ENCODE measurements around the gene FAAH2.
A peak's percentile ranks its signal among the peaks of the same experiment; 100 is the strongest.
"Not testable (repeated sequence)": the region's sequence is repeated elsewhere in the genome, so short reads cannot be mapped to it uniquely, and the experiment has no call there.

FAAH2 gene, protein sequence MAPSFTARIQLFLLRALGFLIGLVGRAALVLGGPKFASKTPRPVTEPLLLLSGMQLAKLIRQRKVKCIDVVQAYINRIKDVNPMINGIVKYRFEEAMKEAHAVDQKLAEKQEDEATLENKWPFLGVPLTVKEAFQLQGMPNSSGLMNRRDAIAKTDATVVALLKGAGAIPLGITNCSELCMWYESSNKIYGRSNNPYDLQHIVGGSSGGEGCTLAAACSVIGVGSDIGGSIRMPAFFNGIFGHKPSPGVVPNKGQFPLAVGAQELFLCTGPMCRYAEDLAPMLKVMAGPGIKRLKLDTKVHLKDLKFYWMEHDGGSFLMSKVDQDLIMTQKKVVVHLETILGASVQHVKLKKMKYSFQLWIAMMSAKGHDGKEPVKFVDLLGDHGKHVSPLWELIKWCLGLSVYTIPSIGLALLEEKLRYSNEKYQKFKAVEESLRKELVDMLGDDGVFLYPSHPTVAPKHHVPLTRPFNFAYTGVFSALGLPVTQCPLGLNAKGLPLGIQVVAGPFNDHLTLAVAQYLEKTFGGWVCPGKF

DNA sequence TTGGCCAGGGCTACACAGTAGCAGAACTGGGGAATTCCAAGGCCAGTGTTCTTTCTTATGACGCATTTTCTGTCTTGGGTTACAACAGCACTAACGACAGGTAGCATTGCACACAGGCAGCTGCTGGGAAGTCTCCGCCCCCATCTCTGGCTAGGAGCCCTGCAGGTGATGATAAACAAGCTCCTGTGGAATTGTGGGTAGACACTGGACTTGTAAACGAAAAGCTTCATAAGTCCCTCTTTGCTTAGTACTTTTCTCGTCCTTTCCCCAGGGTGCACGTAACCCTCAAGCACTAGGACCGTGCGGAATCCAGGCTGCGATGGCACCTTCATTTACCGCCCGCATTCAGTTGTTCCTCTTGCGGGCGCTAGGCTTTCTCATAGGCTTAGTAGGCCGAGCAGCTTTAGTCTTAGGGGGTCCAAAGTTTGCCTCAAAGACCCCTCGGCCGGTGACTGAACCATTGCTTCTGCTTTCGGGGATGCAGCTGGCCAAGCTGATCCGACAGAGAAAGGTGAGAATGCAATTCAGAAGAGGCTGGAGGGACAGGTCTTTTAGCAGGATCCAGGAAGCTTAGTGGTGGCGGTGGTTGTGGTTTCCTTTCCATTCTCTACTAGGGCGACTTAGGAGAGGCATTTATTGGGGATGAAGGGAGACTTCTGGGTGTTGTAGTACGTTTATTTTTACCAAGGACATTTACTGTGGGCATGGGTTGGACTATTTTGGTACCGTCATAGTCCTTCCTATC, at the start of gene FAAH2:
Gene FAAH2, plus strand, starts transcription at position 200 of the 745 bp plus-strand sequence. Its CDS starts 120 bp downstream, at position 320.
- H3K9me3 ChIP-seq (ENCODE audit: low read length) = no peaks in the 10 kb centered on the region
- no peaks in the 10 kb centered on the region for H3K4me1 ChIP-seq (ENCODE audit: insufficient read depth, low read length)
- H3K4me3 ChIP-seq (ENCODE audit: low read length) = peak within 1 kb of the TSS; percentile 56
- H2AFZ ChIP-seq (ENCODE audit: low read depth, low read length) = peak within 1 kb of the TSS; percentile 64
- no peaks in the 10 kb centered on the region for H3K36me3 ChIP-seq (ENCODE audit: insufficient read depth, low read length)
- H3K27me3 ChIP-seq (ENCODE audit: insufficient read depth, low read length) = no peaks in the 10 kb centered on the region

DNA sequence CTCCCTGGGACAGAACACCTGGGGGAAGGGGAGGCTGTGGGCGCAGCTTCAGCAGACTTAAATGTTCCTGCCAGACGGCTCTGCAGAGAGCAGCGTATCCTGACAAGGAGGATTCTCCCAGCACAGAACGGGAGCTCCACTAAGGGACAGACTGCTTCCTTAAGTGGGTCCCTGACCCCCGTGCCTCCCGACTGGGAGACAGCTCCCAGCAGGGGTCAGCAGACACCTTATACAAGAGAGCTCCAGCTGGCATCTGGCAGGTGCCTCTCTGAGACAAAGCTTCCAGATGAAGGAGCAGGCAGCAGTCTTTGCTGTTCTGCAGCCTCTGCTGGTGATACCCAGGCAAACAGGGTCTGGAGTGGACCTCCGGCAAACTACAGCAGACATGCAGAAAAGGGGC, 44.5 kb upstream of the FAAH2 start:
- H3K4me1 ChIP-seq (ENCODE audit: insufficient read depth, low read length) = no peaks in the 10 kb centered on the region
- no peak overlapping the region for H3K4me3 ChIP-seq (ENCODE audit: low read length)
- no peak overlapping the region for H2AFZ ChIP-seq (ENCODE audit: low read depth, low read length)
- peaks cover 2% of the 10 kb centered on the region for H3K9me3 ChIP-seq (ENCODE audit: low read length)
- H3K36me3 ChIP-seq (ENCODE audit: insufficient read depth, low read length) = no peaks in the 10 kb centered on the region
- H3K27me3 ChIP-seq (ENCODE audit: insufficient read depth, low read length) = no peaks in the 10 kb centered on the region

DNA sequence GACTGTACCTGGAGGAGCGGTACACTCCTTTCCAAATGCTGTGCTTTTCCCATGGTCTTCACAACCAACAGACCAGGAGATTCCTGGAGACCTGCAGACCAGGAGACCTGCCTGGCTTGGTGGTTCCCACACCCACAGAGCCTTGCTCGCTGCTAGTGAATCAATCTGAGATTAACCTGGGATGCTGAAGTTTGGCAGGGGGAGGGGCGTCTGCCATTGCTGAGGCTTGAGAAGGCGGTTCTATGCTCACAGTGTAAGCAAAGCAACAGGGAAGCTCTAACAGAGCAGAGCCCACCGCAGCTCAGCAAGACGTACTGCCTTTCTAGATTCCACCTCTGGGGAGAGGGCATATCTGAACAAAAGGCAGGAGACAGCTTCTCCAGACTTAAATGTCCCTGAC, 34.5 kb upstream of the FAAH2 start:
- Histone ChIP-seq H3K4me3 (ENCODE audit: low read length) (no peak overlapping the region), H2AFZ (ENCODE audit: low read depth, low read length) (no peak overlapping the region), H3K4me1 (ENCODE audit: insufficient read depth, low read length) (no peaks in the 10 kb centered on the region), H3K9me3 (ENCODE audit: low read length) (no peaks in the 10 kb centered on the region), H3K27me3 (ENCODE audit: insufficient read depth, low read length) (no peaks in the 10 kb centered on the region), H3K36me3 (ENCODE audit: insufficient read depth, low read length) (no peaks in the 10 kb centered on the region)

DNA sequence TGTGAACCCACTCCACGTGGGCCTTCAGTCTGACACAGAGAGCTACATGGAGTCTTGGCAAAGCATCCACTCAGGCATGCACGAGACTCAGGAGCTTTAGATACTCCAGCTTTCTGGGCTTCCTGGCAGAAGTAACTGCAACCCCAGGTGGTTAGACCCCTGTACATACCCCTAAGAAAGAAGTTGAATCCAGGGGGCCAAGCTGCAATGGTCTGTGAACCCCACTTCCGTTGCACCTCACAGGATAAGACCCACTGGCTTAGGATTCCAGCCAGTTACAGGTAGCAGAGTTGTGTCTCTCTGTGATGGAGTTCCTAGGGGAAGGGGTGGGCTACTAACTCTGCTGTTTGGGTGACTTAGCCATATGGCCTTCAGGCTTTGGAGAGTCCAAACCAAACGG, 21.4 kb upstream of the FAAH2 start:
- Histone ChIP-seq H3K4me3 (ENCODE audit: low read length) (no peak overlapping the region), H3K27me3 (ENCODE audit: insufficient read depth, low read length) (no peaks in the 10 kb centered on the region)

GRCh38 chrX:57266275-57266674, 20.2 kb upstream of the FAAH2 start:
- Histone ChIP-seq H3K4me3 (ENCODE audit: low read length) (no peak overlapping the region), H3K36me3 (ENCODE audit: insufficient read depth, low read length) (no peaks in the 10 kb centered on the region), H3K9me3 (ENCODE audit: low read length) (no peaks in the 10 kb centered on the region), H3K4me1 (ENCODE audit: insufficient read depth, low read length) (no peaks in the 10 kb centered on the region), H2AFZ (ENCODE audit: low read depth, low read length) (no peak overlapping the region), H3K27me3 (ENCODE audit: insufficient read depth, low read length) (no peaks in the 10 kb centered on the region)

More for the DNA sequence above, 21.4 kb upstream of the FAAH2 start:
- Histone ChIP-seq H3K36me3 (ENCODE audit: insufficient read depth, low read length) (no peaks in the 10 kb centered on the region), H3K4me1 (ENCODE audit: insufficient read depth, low read length) (no peaks in the 10 kb centered on the region), H2AFZ (ENCODE audit: low read depth, low read length) (no peak overlapping the region), H3K9me3 (ENCODE audit: low read length) (no peaks in the 10 kb centered on the region)

DNA sequence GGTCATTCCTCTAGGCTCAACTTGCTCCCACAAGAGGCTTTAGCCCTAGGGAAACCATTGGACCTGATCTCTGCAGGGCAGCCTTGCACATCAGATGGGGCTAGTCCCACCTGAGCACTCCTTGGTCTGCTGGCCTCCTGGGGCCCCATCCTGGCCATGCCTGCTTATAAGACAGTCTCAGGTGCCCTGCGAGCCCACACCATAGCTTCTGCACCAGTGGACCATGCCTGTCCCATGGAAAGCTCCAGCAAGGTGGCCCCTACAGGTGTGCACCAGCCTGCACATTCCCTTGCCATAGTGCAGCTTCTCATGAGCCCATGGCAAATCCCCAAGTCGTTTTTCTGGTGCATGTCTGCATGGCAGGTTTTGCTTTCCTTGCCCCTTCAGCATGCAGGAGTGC, 19.6 kb upstream of the FAAH2 start:
- Histone ChIP-seq H3K4me3 (ENCODE audit: low read length) (no peak overlapping the region), H3K4me1 (ENCODE audit: insufficient read depth, low read length) (no peaks in the 10 kb centered on the region), H3K27me3 (ENCODE audit: insufficient read depth, low read length) (no peaks in the 10 kb centered on the region), H3K9me3 (ENCODE audit: low read length) (no peaks in the 10 kb centered on the region), H3K36me3 (ENCODE audit: insufficient read depth, low read length) (no peaks in the 10 kb centered on the region), H2AFZ (ENCODE audit: low read depth, low read length) (no peak overlapping the region)

GRCh38 chrX:57267308-57267707, 19.2 kb upstream of the FAAH2 start:
- Histone ChIP-seq H3K9me3 (ENCODE audit: low read length) (no peaks in the 10 kb centered on the region), H3K4me1 (ENCODE audit: insufficient read depth, low read length) (no peaks in the 10 kb centered on the region), H2AFZ (ENCODE audit: low read depth, low read length) (no peak overlapping the region), H3K4me3 (ENCODE audit: low read length) (no peak overlapping the region), H3K27me3 (ENCODE audit: insufficient read depth, low read length) (no peaks in the 10 kb centered on the region), H3K36me3 (ENCODE audit: insufficient read depth, low read length) (no peaks in the 10 kb centered on the region)

DNA sequence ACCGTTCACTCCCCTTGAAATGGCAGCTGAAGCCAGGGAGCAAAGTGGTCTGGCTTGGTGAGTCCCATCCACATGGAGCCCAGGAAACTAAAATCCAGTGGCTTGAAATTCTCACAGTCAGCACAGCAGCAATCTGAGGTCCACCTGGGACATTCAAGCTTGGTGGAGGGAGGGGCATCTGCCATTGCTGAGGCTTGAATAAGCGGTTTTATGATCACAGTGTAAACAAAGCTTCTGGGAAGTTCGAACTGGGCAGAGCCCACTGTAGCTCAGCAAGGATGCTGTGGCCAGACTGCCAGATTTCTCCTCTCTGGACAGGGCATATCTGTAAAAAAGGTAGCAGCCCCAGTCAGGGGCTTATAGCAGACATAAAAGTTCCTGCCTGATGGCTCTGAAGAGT, 15.5 kb upstream of the FAAH2 start:
- Histone ChIP-seq H3K4me1 (ENCODE audit: insufficient read depth, low read length) (no peaks in the 10 kb centered on the region), H3K36me3 (ENCODE audit: insufficient read depth, low read length) (no peaks in the 10 kb centered on the region), H3K9me3 (ENCODE audit: low read length) (no peaks in the 10 kb centered on the region), H3K4me3 (ENCODE audit: low read length) (no peak overlapping the region), H3K27me3 (ENCODE audit: insufficient read depth, low read length) (no peaks in the 10 kb centered on the region), H2AFZ (ENCODE audit: low read depth, low read length) (no peak overlapping the region)

DNA sequence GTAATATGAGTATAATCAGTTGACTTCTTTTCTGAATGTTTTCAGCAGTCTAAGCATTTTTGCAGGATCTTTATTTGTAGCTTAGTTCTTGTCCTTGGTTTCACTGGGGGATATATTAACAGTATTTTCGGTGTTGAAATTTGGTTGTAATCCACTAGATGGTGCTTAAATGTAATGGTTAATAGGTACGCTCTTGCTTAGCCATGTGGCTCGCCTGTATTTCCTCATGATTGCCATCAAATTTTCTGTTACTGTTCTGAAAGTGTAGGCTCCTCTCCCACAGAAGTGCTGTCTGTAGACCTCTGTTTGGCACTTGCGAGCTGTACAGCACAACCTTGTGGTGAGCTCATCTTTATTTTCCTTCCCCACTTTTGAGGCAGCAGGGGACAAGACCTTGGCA, 3.9 kb upstream of the FAAH2 start:
- Histone ChIP-seq H3K4me3 (ENCODE audit: low read length) (no peak overlapping the region), H3K9me3 (ENCODE audit: low read length) (no peaks in the 10 kb centered on the region)

DNA sequence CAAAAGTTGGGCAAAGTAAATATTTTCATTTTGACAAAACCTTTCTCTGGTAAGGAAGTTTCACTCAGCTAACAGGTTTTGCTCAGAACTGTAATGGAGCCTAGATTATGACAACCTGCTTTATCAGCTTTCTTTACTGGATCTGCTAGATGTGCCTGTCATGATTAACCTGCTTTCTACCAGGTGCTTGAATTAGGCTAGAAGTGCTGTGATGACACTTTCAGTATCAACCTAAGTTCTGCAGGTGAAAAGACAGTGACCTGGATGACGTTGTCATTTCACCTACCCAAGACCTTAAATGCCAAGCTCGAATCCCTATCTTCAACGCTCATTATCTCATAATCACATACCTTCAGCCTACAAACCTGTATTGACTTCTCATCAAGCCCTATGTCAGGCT, 1.5 kb upstream of the FAAH2 start:
- no peaks in the 10 kb centered on the region for H3K4me1 ChIP-seq (ENCODE audit: insufficient read depth, low read length)
- no peaks in the 10 kb centered on the region for H3K27me3 ChIP-seq (ENCODE audit: insufficient read depth, low read length)
- no peak overlapping the region for H2AFZ ChIP-seq (ENCODE audit: low read depth, low read length)
- H3K36me3 ChIP-seq (ENCODE audit: insufficient read depth, low read length) = no peaks in the 10 kb centered on the region
- no peaks in the 10 kb centered on the region for H3K9me3 ChIP-seq (ENCODE audit: low read length)
- H3K4me3 ChIP-seq (ENCODE audit: low read length) = no peak overlapping the region

More for the DNA sequence above, 3.9 kb upstream of the FAAH2 start:
- Histone ChIP-seq H3K4me1 (ENCODE audit: insufficient read depth, low read length) (no peaks in the 10 kb centered on the region), H3K36me3 (ENCODE audit: insufficient read depth, low read length) (no peaks in the 10 kb centered on the region), H3K27me3 (ENCODE audit: insufficient read depth, low read length) (no peaks in the 10 kb centered on the region), H2AFZ (ENCODE audit: low read depth, low read length) (no peak overlapping the region)

- no peaks in the 10 kb centered on the region for H3K4me1 ChIP-seq (ENCODE audit: insufficient read depth, low read length)
- H2AFZ ChIP-seq (ENCODE audit: low read depth, low read length) = no peak overlapping the region
- no peaks in the 10 kb centered on the region for H3K27me3 ChIP-seq (ENCODE audit: insufficient read depth, low read length)
- H3K9me3 ChIP-seq (ENCODE audit: low read length) = no peaks in the 10 kb centered on the region
- no peak overlapping the region for H3K4me3 ChIP-seq (ENCODE audit: low read length)
- H3K36me3 ChIP-seq (ENCODE audit: insufficient read depth, low read length) = no peaks in the 10 kb centered on the region
These were observed 2.6 kb downstream of the FAAH2 start for GRCh38 chrX:57289089-57289488.

- H2AFZ ChIP-seq (ENCODE audit: low read depth, low read length) = no peak overlapping the region
- H3K4me3 ChIP-seq (ENCODE audit: low read length) = no peak overlapping the region
- no peaks in the 10 kb centered on the region for H3K27me3 ChIP-seq (ENCODE audit: insufficient read depth, low read length)
- no peaks in the 10 kb centered on the region for H3K9me3 ChIP-seq (ENCODE audit: low read length)
- H3K36me3 ChIP-seq (ENCODE audit: insufficient read depth, low read length) = no peaks in the 10 kb centered on the region
- H3K4me1 ChIP-seq (ENCODE audit: insufficient read depth, low read length) = no peaks in the 10 kb centered on the region
These were observed 8.5 kb downstream of the FAAH2 start for GRCh38 chrX:57294961-57295360.

GRCh38 chrX:57295679-57296078, 9.2 kb downstream of the FAAH2 start:
- H3K27me3 ChIP-seq (ENCODE audit: insufficient read depth, low read length); H3K36me3 ChIP-seq (ENCODE audit: insufficient read depth, low read length); H3K9me3 ChIP-seq (ENCODE audit: low read length); H3K4me3 ChIP-seq (ENCODE audit: low read length); H2AFZ ChIP-seq (ENCODE audit: low read depth, low read length); H3K4me1 ChIP-seq (ENCODE audit: insufficient read depth, low read length): not testable (repeated sequence)

Measured in neuron (in vitro differentiated cells).